NCI-H524 (cell line): Measurements from ENCODE around the gene WSB1.

Source experiments
- DNase-seq, 2 experiments: peaks; one replicate each; lab custom pipeline; 2025; lab: John Stamatoyannopoulos, UW

WSB1 gene

GRCh38 chr17:27338536-27338985 lies 44.6 kb downstream of the WSB1 start:
- DNase-seq: no peak

- DNase-seq: no peak
Measured at GRCh38 chr17:27339198-27339835, 45.4 kb downstream of the WSB1 start.

- no peak for DNase-seq
Measured at GRCh38 chr17:27339836-27340550, 46.1 kb downstream of the WSB1 start.

GRCh38 chr17:27340575-27340974 lies 46.7 kb downstream of the WSB1 start:
- no peak for DNase-seq

- peak; percentile 10 to 64 for DNase-seq
Measured at GRCh38 chr17:27341041-27341471, 47.1 kb downstream of the WSB1 start.

GRCh38 chr17:27342059-27342458 lies 48.1 kb downstream of the WSB1 start:
- DNase-seq: no peak

- no peak for DNase-seq
Measured at GRCh38 chr17:27343294-27343693, 49.4 kb downstream of the WSB1 start.

- DNase-seq: no peak
Measured at GRCh38 chr17:27343977-27344607, 50.2 kb downstream of the WSB1 start.

- no peak for DNase-seq
Measured at GRCh38 chr17:27345141-27345904, 51.4 kb downstream of the WSB1 start.

GRCh38 chr17:27346228-27346899 lies 52.5 kb downstream of the WSB1 start:
- DNase-seq: no peak

GRCh38 chr17:27348196-27348595 lies 54.3 kb downstream of the WSB1 start:
- no peak for DNase-seq

GRCh38 chr17:27349540-27350021 lies 55.7 kb downstream of the WSB1 start:
- peak in 1 of 2 experiments; percentile 10 for DNase-seq

GRCh38 chr17:27351759-27352158 lies 57.8 kb downstream of the WSB1 start:
- DNase-seq: no peak

GRCh38 chr17:27352448-27353032 lies 58.6 kb downstream of the WSB1 start:
- no peak for DNase-seq

- DNase-seq: no peak
Measured at GRCh38 chr17:27353033-27353460, 59.1 kb downstream of the WSB1 start.

- DNase-seq: peak; percentile 61 to 78
Measured at GRCh38 chr17:27353461-27354050, 59.6 kb downstream of the WSB1 start.

- DNase-seq: no peak
Measured at GRCh38 chr17:27354051-27354490, 60.2 kb downstream of the WSB1 start.

GRCh38 chr17:27354491-27355081 lies 60.7 kb downstream of the WSB1 start:
- peak in 1 of 2 experiments; percentile 9 for DNase-seq

- no peak for DNase-seq
Measured at GRCh38 chr17:27355419-27355818, 61.5 kb downstream of the WSB1 start.

GRCh38 chr17:27356091-27356705 lies 62.3 kb downstream of the WSB1 start:
- DNase-seq: no peak
